SK-N-SH treated with all-trans-retinoic acid at 6 μM for 48 hours (cell line): Measurements from ENCODE around the gene LPP.

Experiments used
- SNAI2 ChIP-seq: fragments of 250-450 bp; sonication (Bioruptor Pico); IDR thresholded peaks from 2 replicates; pipeline ENCODE4 v1.5.0; 2020; ENCODE audit warnings: mild to moderate bottlenecking, moderate library complexity
- ZFP3 ChIP-seq: fragments of 250-450 bp; sonication (Bioruptor Pico); IDR thresholded peaks from 2 replicates; pipeline ENCODE4 v1.5.0; 2020; ENCODE audit warnings: mild to moderate bottlenecking, moderate library complexity
- ZFP30 ChIP-seq: fragments of 450-650 bp; formaldehyde crosslinking; IDR thresholded peaks from 2 replicates; pipeline ENCODE4 v1.5.0; 2022; ENCODE audit warnings: mild to moderate bottlenecking, moderate library complexity

- TF ChIP-seq ZFP30 (CRISPR knock-in tag) (no peak), ZFP3 (CRISPR knock-in tag) (no peak), SNAI2 (no peak)
Observed at GRCh38 chr3:188701485-188701969, 547.6 kb downstream of the LPP start.
